IPS-11a (cell line): ENCODE results near the gene MCTP1.

ENCODE experiments used
- H3K4me3 ChIP-seq: one replicate; pipeline ENCODE4 v1.5.1; 2013; ENCODE audit warnings: low read depth, low read length, control low read depth

Gene MCTP1

GRCh38 chr5:95284572-95285408 lies at the start of gene MCTP1:
Gene MCTP1 (minus strand): TSS chr5:95285094.
- peak within 1 kb of the TSS; percentile 69 for H3K4me3 ChIP-seq

DNA sequence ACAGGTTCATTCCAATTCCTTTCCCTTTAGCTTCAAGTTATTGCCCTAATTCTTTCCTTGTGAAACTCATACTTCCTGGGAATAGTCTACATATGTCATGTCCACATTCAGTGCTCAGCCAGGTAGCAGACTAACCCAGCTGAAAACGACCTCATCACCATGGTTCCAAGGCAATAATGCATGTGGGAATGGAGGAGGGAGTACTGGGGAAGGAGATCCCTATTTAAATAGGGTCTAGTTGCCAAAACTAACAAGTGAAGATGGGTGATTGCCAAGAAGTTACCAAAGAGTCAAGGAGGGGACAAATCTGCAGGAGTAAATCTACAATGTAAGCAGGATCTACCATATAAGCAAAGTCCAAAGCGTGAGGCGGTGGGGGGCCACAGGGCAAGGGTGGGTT lies 47.3 kb upstream of the MCTP1 start:
- no peak overlapping the region for H3K4me3 ChIP-seq

DNA sequence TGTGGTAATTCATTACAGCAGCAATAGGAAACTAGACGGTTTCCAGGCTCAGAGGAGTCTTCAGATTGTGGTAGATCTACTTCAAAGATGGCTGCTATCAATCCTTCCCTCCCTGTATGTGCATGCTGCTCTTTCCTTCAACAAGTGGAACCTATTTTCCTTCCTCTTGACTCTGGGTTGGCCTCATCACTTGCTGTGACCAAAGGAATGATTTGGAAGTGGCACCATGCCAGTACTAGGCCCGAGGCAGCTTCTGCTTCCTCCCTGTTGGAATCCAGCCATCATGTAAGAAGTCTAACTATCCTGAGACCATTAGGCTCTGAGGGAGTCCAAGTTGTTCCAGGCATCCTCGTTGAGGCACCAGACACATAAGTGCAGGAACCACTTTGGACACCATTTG lies 46.5 kb upstream of the MCTP1 start:
- no peak overlapping the region for H3K4me3 ChIP-seq

DNA sequence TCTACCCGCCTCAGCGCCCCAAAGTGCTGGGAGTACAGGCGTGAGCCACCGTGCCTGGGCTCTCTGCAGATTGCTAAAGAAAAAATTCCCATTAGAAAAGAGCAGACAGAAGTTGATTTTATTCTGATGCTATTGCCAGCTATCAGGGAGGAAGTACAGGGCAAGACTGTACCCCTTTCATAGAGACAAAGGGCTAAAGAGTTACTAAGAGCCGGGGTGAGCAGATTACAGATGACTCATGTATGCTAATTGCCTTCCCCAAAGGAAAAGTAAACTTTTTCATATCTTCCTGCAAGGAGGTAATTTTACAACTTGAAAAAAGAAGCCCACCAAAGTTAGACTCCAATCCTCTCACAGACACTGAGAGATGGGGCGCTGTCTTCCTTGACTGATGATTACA lies 42.3 kb upstream of the MCTP1 start:
- no peak overlapping the region for H3K4me3 ChIP-seq

DNA sequence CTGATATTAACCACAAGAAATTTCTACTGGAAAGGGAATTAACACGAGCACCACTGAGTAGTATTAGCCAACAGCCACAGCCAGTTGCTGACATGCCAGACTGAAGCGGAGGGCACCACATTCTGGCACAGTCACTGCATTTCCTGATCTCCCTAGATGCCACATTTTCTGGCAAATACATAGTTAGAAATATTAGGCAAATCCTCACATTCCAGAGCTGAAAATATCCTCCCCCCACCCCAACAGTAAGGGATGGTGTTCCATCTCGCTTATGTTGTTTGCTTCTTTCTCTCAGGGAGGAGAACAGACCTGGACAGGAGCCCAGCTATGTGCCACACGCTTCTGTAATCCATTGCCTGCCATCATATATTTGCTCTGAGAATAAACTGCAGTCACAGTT lies 32.8 kb upstream of the MCTP1 start:
- H3K4me3 ChIP-seq: no peak overlapping the region

DNA sequence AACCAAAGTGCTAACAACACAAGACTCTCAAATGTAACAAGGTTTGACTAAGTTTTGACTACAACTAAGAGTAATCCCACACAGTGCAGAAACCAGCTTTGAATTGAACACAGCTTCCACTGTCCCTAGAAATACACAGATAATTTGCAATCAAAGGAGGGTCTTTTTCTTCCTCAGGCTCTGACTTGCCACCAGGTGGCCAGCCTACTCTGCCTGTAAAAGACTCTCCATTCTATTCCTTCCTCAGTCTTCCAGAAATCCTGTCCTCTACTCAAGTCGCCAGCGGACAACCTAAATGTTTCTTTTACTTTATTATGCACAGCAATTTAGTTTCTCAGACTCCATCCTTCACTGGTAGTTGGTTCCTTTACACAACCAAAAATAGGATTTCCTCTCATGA lies 32.2 kb upstream of the MCTP1 start:
- H3K4me3 ChIP-seq: no peak overlapping the region

GRCh38 chr5:95304711-95305110 lies 19.8 kb upstream of the MCTP1 start:
- no peak overlapping the region for H3K4me3 ChIP-seq

DNA sequence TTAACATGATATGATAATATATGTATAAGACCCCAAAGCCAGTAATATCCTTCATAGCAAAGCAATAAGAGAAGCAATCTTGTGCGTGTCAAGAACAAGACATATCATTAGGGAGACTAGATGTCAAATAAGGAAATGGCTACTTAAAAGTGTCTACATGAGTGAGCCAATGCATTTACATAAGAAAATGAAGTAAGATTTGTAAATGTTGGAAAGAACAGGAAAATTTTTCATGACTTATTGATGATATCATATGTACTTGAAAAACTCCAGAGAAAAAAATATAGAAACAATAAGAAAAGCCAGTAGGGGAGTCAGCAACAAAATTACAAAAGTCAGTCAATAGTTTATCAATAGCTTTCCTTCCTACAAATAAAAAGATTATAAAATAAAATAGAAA lies 13.8 kb upstream of the MCTP1 start:
- H3K4me3 ChIP-seq: no peak overlapping the region

GRCh38 chr5:95296291-95296690 lies 11.4 kb upstream of the MCTP1 start:
- H3K4me3 ChIP-seq: no peak overlapping the region

GRCh38 chr5:95285409-95285755 lies 488 bp upstream of the MCTP1 start:
- H3K4me3 ChIP-seq: peak overlapping the region; percentile 69

DNA sequence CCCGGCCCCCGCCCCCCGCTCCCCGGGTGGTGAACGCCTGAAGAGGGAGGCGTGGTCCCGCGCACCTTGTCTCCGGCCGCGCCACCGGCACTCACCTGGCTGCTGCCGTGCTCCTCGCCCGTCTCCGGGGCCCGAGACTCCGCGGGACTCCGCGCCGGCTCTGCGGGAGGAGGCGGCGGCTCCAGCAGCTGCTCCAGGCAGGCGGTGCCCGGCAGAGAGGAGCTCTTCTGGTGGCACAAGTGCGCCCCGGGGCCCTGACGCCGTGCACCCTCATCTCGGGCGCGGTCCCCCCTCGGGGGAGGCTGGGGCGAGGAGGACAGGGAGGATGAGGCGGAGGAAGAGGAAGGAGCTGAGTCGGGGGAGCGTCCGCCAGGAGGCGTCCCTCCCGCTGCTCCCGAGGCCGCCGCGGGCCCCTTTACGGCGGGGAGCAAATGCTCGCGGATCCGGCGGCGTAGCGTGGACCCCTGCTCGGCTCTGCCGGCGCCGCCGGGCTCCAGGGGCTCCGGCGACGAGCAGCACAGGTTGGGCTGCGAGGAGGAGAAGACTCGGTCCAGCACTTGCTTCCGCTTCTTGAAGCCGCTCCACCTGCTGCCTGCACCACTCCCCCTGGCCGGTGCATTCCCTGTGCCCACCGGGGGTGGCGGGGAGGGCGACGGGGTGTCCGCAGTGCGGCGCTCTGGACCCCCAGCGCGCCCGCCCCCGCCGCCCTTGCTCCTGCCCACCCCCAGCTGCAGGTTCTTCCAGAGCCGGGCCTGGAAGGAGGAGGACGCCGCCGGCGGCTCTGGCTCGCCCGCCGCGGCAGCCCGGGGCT lies 928 bp downstream of the MCTP1 start:
- peak overlapping the region; percentile 69 for H3K4me3 ChIP-seq

GRCh38 chr5:95283022-95283615 lies 1.8 kb downstream of the MCTP1 start:
- peak overlapping the region; percentile 8 for H3K4me3 ChIP-seq

- no peak overlapping the region for H3K4me3 ChIP-seq
Measured at GRCh38 chr5:95281226-95281625, 3.7 kb downstream of the MCTP1 start.

- H3K4me3 ChIP-seq: no peak overlapping the region
Measured at GRCh38 chr5:95280401-95281095, 4.3 kb downstream of the MCTP1 start.

DNA sequence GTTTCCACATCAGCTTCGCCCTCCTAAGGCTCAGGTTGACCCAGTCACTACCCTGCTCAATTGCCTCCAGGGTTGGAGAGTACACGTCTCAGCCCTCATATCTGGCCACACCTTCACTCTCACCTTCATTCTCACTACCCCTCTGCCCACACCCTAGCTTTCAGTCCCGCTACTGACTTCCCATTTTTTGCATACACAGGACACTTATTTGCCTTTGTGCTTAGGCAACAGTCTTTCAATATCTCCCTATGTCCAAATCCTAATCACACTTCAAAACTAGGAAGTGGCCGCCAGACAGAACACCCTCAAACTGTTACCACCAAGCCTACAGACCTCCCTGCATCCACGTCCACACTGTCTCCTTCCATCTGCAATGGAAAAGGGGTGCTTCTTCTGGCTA lies 10.9 kb downstream of the MCTP1 start:
- H3K4me3 ChIP-seq: no peak overlapping the region

GRCh38 chr5:95272316-95272929 lies 12.5 kb downstream of the MCTP1 start:
- no peak overlapping the region for H3K4me3 ChIP-seq

DNA sequence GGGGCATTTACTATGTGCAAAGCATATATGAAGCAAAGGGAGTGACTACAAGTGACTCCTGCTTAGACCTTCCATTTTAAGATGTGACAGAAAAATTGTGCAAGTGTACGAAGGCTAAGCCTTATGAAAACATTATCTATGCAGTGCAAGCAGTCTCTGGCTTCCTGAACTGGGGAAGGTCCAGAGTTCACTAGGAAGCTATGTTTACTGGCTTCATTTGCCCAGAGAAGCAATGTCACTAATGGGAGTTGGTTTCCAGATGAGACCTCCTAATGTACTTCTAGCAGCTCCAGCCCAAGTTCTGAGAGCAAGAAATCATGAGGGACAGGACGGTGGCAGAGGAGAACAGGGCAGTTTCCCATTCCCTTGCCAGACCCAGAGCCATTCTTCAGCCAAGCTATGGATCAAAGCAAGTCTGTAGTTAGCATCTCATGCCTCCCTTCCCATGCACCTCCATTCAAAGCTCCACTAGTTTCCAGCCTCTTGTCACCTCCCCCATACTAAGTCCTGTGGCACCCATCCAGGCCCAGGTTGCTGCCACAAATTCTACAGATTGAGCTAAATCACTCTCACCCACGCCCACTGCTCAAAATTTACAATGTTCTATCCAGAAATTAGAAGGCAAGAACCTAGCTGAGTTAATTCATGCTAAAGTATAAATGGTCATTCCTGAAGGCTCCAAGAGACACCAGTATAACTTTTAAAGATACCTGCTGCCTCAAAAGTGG lies 21.8 kb downstream of the MCTP1 start:
- H3K4me3 ChIP-seq: no peak overlapping the region

DNA sequence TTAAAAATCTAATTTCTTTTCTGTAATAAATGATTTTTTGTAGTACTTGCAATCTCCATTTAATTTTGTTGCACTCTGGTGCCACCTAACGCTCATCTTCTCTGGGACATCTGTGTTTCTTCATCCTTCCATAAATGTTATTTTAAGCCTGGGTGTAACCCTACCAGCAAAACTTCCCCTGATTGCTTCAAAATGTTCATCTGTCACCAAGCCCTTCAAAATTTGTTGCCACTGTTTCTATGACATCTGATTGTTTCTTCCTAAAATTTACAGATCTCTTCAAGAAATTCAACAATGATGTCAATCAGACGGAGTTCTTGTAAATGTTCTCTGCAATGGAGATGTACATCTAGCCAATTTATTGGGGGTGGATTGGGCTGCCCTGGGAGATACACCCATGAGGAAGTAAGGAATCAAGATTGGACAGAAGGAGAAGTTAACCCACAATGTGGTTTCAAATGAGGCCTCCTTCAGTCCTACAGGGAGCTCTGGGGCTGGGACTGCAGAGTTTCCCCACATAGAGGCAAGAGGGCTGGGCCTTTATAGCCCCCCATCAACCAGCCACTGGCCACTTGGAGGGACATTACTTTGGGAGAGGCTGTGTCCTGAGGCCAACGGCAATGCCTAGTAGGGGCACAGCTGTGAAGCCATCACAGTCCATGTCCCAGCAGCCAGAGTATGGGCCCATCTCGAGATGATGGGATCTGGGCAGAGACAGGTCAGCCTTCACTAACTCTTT lies 23.3 kb downstream of the MCTP1 start:
- H3K4me3 ChIP-seq: no peak overlapping the region

DNA sequence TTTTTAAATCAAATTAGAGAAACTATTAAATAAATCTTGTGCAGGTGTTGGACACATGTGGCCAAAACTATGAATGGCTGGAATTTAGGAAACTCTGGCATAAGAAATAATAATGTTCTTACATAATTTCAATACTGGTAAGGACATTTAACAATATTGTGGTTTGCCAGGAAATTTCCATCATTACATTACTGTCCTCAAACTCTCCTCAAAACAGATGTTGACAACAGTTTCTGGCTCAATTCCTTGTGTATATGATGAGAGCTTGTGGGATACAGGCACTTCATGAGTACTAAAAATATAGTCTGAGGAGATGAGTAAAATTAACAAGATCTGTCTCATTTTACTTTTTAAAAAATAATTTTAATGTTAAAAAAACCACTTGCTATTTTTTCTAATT lies 27.9 kb downstream of the MCTP1 start:
- H3K4me3 ChIP-seq: no peak overlapping the region

GRCh38 chr5:95256446-95256845 lies 28.4 kb downstream of the MCTP1 start:
- H3K4me3 ChIP-seq: no peak overlapping the region
